Neural cell (in vitro differentiated cells): ENCODE results near the gene RYR3. TPM values are rescaled to one million over a fixed set of nuclear protein-coding genes. Genes with fewer than 3 reads are reported as not detected.

ENCODE experiments used
- H2AFZ ChIP-seq: fragments of 200-600, 300-800 bp; sonication (generic), shearing (Covaris generic); 2 replicates; pipeline ENCODE4 v1.6.0; 2014; ENCODE audit warnings: low read depth, mild to moderate bottlenecking, antibody characterized with exemption, low read length, moderate library complexity
- H3F3A ChIP-seq: fragments of 200-600 bp; shearing (Covaris generic); 2 replicates; pipeline ENCODE4 v1.6.1; 2016; ENCODE audit warnings: mild to moderate bottlenecking, moderate library complexity, mixed read lengths, antibody characterized with exemption, low read length; ENCODE audit not compliant: insufficient read depth, poor library complexity, severe bottlenecking
- H3K27ac ChIP-seq: fragments of 200-600, 300-800 bp; sonication (generic), shearing (Covaris generic); 2 replicates; pipeline ENCODE4 v1.5.1; 2014; ENCODE audit warnings: mild to moderate bottlenecking, low read length, moderate library complexity
- H3K27me3 ChIP-seq: fragments of 300-800, 200-600 bp; sonication (generic), shearing (Covaris generic); 2 replicates; pipeline ENCODE4 v1.6.0; 2014; ENCODE audit warnings: mild to moderate bottlenecking, low read depth, low read length, moderate library complexity; ENCODE audit not compliant: insufficient read depth
- H3K36me3 ChIP-seq: fragments of 300-800, 200-600 bp; sonication (generic), shearing (Covaris generic); 2 replicates; pipeline ENCODE4 v1.5.1; 2014; ENCODE audit warnings: mild to moderate bottlenecking, antibody characterized with exemption, low read length, moderate library complexity; ENCODE audit not compliant: insufficient read depth
- H3K4me2 ChIP-seq: fragments of 300-800, 200-600 bp; sonication (generic), shearing (Covaris generic); 2 replicates; pipeline ENCODE4 v1.6.0; 2014; ENCODE audit warnings: mild to moderate bottlenecking, low read length
- H3K4me3 ChIP-seq: fragments of 300-800, 200-600 bp; sonication (generic), shearing (Covaris generic); 2 replicates; pipeline ENCODE4 v1.5.1; 2014; ENCODE audit warnings: mild to moderate bottlenecking, low read length, moderate library complexity
- H3K79me2 ChIP-seq: fragments of 200-600 bp; shearing (Covaris generic); replicated peaks from 2 replicates; pipeline ENCODE4 v1.6.0; 2014; ENCODE audit warnings: mild to moderate bottlenecking, low read length, moderate library complexity; ENCODE audit not compliant: insufficient read depth
- H3K9ac ChIP-seq: fragments of 300-800, 200-600 bp; sonication (generic), shearing (Covaris generic); 2 replicates; pipeline ENCODE4 v1.6.1; 2016; ENCODE audit warnings: mild to moderate bottlenecking, low read length, mixed read lengths
- H3K9me2 ChIP-seq: fragments of 200-600 bp; shearing (Covaris generic); 2 replicates; pipeline ENCODE4 v1.6.1; 2016; ENCODE audit warnings: mild to moderate bottlenecking, low read length, mixed read lengths; ENCODE audit not compliant: insufficient read depth
- H3K9me3 ChIP-seq: fragments of 200-600, 300-800 bp; sonication (generic), shearing (Covaris generic); 2 replicates; pipeline ENCODE4 v1.6.1; 2016; ENCODE audit warnings: mild to moderate bottlenecking, mixed run types, low read length, moderate library complexity, mixed read lengths
- H4K20me1 ChIP-seq: fragments of 200-600 bp; shearing (Covaris generic); 2 replicates; pipeline ENCODE4 v1.6.1; 2016; ENCODE audit warnings: mild to moderate bottlenecking, mixed run types; ENCODE audit not compliant: insufficient read depth
- EP300 ChIP-seq: fragments of 450-650 bp; conservative IDR thresholded peaks from 2 replicates; pipeline ENCODE4 v1.6.1; 2014; ENCODE audit warnings: antibody characterized with exemption, mild to moderate bottlenecking, moderate library complexity; ENCODE audit not compliant: poor library complexity, severe bottlenecking
- EZH2 ChIP-seq: fragments of 200-600, 300-800 bp; shearing (Covaris generic), sonication (generic); IDR thresholded peaks from 2 replicates; pipeline ENCODE4 v1.6.1; 2014; ENCODE audit warnings: antibody characterized with exemption, low read length, borderline replicate concordance, mild to moderate bottlenecking; ENCODE audit not compliant: insufficient read depth, poor library complexity, severe bottlenecking
- POLR2AphosphoS5 ChIP-seq: IDR thresholded peaks from 2 replicates; pipeline ENCODE4 v1.6.1; 2012
- RAD21 ChIP-seq: fragments of 450-650 bp; conservative IDR thresholded peaks from 2 replicates; pipeline ENCODE4 v1.6.1; 2014; ENCODE audit warnings: antibody characterized with exemption, mild to moderate bottlenecking, moderate library complexity
- SMC3 ChIP-seq: fragments of 450-650 bp; conservative IDR thresholded peaks from 2 replicates; pipeline ENCODE4 v1.6.1; 2014; ENCODE audit warnings: antibody characterized with exemption, mild to moderate bottlenecking, moderate library complexity; ENCODE audit not compliant: poor library complexity
- TAF1 ChIP-seq: IDR thresholded peaks from 2 replicates; pipeline ENCODE4 v1.6.1; 2012; ENCODE audit warnings: low read depth
- polyA plus RNA-seq: library from polyadenylated mRNA; depleted of rRNA; stranded (reverse); fragments of >200 nt; gene quantifications from 2 replicates; pipeline ENCODE4 v1.2.3, GENCODE V29; 2014
- TF ChIP-seq, protein P1 (sequence below): IDR thresholded peaks from 2 replicates; pipeline ENCODE4 v1.6.1; 2012; ENCODE audit warnings: borderline replicate concordance
- TF ChIP-seq, protein P2 (sequence below): fragments of 450-650 bp; IDR thresholded peaks from 2 replicates; pipeline ENCODE4 v1.5.1; 2014; ENCODE audit warnings: antibody characterized with exemption, mild to moderate bottlenecking, moderate library complexity; ENCODE audit not compliant: poor library complexity, severe bottlenecking

The RYR3 gene
- polyA plus RNA-seq, 1 donor from 2014 or later: 12.6 TPM

DNA sequence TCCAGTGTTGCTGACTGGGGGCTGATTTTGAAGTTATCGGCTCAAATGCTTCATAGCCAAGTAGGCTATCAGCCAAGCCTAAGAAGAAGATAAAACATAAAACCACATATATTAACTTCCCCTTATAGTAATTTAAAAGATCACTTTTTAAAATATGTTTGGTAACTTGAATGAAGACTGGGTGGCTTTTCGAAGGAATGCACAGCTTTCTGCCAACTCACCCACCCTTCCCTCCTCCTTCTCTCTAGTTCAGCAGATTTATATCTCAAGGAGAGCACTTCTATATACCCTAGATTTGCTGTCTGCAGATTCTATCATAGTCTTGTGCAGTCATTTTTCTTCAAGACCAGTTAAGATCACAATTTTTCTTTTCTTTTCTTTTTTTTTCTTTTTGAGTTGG, 468.1 kb downstream of the RYR3 start:
- Histone ChIP-seq H3F3A (no peaks in the 10 kb centered on the region), H3K4me2 (no peak overlapping the region), H3K9me3 (no peaks in the 10 kb centered on the region), H4K20me1 (no peaks in the 10 kb centered on the region), H3K27ac (no peak overlapping the region), H3K27me3 (no peaks in the 10 kb centered on the region), H3K4me3 (no peak overlapping the region), H3K36me3 (no peaks in the 10 kb centered on the region), H3K79me2 (no peaks in the 10 kb centered on the region), H3K9ac (no peak overlapping the region), H2AFZ (no peak overlapping the region), H3K9me2 (no peaks in the 10 kb centered on the region)
- TF ChIP-seq EP300 (no peak), TAF1 (no peak)
- TF ChIP-seq, protein P1, sequence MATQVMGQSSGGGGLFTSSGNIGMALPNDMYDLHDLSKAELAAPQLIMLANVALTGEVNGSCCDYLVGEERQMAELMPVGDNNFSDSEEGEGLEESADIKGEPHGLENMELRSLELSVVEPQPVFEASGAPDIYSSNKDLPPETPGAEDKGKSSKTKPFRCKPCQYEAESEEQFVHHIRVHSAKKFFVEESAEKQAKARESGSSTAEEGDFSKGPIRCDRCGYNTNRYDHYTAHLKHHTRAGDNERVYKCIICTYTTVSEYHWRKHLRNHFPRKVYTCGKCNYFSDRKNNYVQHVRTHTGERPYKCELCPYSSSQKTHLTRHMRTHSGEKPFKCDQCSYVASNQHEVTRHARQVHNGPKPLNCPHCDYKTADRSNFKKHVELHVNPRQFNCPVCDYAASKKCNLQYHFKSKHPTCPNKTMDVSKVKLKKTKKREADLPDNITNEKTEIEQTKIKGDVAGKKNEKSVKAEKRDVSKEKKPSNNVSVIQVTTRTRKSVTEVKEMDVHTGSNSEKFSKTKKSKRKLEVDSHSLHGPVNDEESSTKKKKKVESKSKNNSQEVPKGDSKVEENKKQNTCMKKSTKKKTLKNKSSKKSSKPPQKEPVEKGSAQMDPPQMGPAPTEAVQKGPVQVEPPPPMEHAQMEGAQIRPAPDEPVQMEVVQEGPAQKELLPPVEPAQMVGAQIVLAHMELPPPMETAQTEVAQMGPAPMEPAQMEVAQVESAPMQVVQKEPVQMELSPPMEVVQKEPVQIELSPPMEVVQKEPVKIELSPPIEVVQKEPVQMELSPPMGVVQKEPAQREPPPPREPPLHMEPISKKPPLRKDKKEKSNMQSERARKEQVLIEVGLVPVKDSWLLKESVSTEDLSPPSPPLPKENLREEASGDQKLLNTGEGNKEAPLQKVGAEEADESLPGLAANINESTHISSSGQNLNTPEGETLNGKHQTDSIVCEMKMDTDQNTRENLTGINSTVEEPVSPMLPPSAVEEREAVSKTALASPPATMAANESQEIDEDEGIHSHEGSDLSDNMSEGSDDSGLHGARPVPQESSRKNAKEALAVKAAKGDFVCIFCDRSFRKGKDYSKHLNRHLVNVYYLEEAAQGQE: no peak

DNA sequence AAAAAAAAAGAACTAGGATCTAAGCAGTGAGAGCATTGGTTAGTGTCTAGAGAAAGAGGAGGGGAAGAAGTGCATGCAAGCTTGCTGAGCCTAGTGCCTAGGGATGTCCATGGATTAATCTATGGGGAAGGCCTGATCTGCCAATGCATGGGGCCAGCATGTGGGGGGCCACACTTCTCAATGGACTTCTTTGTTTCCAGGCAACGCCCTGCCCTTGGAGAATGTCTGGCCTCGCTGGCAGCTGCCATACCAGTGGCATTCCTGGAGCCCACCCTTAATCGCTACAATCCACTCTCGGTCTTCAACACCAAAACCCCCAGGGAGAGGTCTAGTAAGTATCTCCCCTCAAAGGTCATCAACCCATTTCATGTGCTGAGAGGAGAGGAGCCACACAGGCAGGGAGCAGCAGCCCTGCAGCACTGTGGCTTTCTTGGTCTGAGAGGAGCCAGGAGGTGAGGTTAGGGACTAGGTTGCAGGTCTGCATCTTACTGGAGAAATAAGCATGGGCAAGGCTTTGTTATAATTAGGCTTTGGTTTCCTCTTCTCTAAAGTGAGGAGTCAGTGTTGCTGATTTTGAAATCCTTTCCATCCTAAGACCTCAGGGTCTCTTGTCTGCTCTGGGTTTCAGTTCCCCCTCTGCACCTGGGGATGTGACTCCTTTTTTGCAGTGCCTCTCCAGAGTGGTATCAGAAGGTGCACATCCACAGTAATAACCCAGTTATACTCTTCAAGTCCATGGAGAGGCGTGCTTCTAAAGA, 469.4 kb downstream of the RYR3 start:
- Histone ChIP-seq H3K27ac (no peak overlapping the region), H3K79me2 (no peaks in the 10 kb centered on the region), H3K36me3 (no peaks in the 10 kb centered on the region), H3K9me2 (no peaks in the 10 kb centered on the region), H3K27me3 (no peaks in the 10 kb centered on the region), H3K9me3 (no peaks in the 10 kb centered on the region), H3F3A (no peaks in the 10 kb centered on the region), H4K20me1 (no peaks in the 10 kb centered on the region), H3K4me3 (no peak overlapping the region), H3K4me2 (no peak overlapping the region), H2AFZ (no peak overlapping the region), H3K9ac (no peak overlapping the region)
- no peak for TF ChIP-seq RAD21
- TF ChIP-seq, protein P2, sequence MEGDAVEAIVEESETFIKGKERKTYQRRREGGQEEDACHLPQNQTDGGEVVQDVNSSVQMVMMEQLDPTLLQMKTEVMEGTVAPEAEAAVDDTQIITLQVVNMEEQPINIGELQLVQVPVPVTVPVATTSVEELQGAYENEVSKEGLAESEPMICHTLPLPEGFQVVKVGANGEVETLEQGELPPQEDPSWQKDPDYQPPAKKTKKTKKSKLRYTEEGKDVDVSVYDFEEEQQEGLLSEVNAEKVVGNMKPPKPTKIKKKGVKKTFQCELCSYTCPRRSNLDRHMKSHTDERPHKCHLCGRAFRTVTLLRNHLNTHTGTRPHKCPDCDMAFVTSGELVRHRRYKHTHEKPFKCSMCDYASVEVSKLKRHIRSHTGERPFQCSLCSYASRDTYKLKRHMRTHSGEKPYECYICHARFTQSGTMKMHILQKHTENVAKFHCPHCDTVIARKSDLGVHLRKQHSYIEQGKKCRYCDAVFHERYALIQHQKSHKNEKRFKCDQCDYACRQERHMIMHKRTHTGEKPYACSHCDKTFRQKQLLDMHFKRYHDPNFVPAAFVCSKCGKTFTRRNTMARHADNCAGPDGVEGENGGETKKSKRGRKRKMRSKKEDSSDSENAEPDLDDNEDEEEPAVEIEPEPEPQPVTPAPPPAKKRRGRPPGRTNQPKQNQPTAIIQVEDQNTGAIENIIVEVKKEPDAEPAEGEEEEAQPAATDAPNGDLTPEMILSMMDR: no peak
- no peak for TF ChIP-seq POLR2AphosphoS5
- TF ChIP-seq EZH2: no peak
- TF ChIP-seq TAF1: no peak
- no peak for TF ChIP-seq SMC3
- no peak for TF ChIP-seq EP300
- TF ChIP-seq, protein P1: no peak
